A673 (cell line): ENCODE data around the gene DRC7.

Experiments
- EZH2 ChIP-seq: fragments of 200-600 bp; sonication (generic); IDR thresholded peaks from 2 replicates; pipeline ENCODE4 v1.6.1; 2017; ENCODE audit warnings: borderline replicate concordance, low read depth, mild to moderate bottlenecking, mixed read lengths, antibody characterized with exemption, low read length; ENCODE audit not compliant: poor library complexity, severe bottlenecking
- TF ChIP-seq, protein P1 (sequence below): fragments of 300-800, 200-600 bp; sonication (generic); conservative IDR thresholded peaks from 2 replicates; pipeline ENCODE4 v1.5.1; 2017; ENCODE audit warnings: low read depth, mild to moderate bottlenecking, antibody characterized with exemption, low read length, moderate library complexity, mixed read lengths

DNA sequence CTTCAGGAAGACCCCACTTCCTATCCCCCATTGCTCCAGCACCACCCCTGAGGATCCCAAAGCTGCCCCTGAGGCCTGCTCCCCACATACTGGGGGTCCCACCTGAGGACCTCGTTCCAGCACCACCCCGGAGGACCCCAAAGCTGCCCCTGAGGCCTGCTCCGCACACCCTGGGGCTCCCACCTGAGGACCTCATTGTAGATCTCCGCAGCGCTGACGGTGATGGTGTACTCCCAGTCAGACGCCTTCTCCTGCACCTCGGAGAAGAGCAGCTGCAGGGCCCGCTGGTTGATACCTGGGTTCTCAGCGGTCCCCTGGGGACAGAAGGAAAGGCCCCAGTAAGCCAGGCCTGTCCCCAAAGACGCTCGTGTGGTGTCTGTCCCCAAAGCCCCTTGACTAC, 67.4 kb downstream of the DRC7 start:
- TF ChIP-seq, protein P1, sequence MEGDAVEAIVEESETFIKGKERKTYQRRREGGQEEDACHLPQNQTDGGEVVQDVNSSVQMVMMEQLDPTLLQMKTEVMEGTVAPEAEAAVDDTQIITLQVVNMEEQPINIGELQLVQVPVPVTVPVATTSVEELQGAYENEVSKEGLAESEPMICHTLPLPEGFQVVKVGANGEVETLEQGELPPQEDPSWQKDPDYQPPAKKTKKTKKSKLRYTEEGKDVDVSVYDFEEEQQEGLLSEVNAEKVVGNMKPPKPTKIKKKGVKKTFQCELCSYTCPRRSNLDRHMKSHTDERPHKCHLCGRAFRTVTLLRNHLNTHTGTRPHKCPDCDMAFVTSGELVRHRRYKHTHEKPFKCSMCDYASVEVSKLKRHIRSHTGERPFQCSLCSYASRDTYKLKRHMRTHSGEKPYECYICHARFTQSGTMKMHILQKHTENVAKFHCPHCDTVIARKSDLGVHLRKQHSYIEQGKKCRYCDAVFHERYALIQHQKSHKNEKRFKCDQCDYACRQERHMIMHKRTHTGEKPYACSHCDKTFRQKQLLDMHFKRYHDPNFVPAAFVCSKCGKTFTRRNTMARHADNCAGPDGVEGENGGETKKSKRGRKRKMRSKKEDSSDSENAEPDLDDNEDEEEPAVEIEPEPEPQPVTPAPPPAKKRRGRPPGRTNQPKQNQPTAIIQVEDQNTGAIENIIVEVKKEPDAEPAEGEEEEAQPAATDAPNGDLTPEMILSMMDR: no peak
- no peak for TF ChIP-seq EZH2
